ENCODE measurements around the gene NR0B1.

Gene NR0B1, protein sequence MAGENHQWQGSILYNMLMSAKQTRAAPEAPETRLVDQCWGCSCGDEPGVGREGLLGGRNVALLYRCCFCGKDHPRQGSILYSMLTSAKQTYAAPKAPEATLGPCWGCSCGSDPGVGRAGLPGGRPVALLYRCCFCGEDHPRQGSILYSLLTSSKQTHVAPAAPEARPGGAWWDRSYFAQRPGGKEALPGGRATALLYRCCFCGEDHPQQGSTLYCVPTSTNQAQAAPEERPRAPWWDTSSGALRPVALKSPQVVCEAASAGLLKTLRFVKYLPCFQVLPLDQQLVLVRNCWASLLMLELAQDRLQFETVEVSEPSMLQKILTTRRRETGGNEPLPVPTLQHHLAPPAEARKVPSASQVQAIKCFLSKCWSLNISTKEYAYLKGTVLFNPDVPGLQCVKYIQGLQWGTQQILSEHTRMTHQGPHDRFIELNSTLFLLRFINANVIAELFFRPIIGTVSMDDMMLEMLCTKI

DNA sequence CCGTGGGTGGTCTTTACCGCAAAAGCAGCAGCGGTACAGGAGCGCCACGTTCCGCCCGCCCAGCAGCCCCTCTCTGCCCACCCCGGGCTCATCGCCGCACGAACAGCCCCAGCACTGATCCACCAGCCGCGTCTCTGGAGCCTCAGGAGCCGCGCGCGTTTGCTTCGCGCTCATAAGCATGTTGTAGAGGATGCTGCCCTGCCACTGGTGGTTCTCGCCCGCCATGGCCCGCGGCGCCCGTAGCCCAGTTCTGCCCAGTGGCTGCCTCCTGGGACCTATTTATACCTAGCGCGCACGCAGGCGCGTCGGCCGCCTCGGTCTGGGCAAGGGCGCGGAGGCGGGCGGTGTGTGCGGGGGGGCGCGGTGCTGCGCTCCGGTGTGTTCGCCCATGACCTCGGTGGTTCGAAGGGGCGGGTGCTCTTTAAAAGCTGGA, at the start of gene NR0B1:
TSS of gene NR0B1 (minus strand) at position 252 of the 433 bp plus-strand sequence. CDS start at position 225, 27 bp downstream.
- no peak for DNase-seq

DNA sequence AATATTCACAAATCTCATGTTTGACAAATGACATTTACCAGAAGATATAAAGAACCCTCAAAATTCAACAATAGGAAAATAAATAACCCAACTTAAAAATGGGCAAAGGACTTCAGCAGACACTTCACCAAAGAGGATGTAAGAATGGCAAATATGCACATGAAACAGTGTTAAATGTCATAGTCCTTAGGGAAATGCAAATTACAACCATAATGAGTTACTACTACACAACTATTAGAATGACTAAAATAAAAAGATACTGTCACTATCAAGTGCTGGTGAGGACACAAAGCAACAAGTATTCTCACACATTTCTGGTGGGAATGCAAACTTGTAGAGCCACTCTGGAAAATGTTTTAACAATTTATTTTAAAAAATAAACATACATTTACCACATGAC, 40.8 kb upstream of the NR0B1 start:
- no peak for DNase-seq

DNA sequence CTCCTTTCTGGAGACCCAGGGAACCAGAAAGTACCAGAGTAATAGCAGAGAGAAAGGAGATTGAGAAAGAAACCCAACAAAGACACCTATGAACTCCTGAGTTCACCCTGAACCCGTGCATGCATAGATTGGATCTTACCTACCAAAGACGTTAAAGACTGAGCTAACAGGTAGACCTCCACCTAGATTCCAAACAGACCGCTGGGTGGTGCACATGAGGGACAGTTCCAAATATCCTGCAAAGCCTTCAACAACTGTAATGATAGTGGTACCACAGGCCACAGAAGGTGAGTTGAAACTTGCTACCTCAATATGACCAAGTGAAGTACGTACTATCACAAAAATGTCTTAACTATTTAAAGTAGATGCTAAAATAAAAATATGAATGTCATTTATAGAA, 34.0 kb upstream of the NR0B1 start:
- no peak for DNase-seq

DNA sequence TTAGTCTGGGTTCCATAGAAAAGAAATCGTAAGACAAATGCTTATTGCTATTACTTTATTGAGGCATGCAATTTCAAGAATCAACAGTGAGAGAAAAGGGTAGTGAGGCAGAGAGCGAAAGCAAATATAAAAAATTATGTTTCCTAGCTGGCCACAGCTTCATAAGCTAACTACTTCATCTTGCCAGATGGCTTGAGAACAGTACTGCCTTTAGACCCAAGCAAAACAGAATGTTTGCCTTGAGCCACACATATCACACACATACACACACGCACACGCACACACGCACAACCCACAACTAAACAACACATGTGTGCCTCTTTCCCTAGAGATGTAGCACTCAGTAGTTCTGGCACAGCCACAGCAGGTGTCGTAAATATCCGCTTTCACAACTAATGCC, 31.6 kb upstream of the NR0B1 start:
- DNase-seq = no peak

DNA sequence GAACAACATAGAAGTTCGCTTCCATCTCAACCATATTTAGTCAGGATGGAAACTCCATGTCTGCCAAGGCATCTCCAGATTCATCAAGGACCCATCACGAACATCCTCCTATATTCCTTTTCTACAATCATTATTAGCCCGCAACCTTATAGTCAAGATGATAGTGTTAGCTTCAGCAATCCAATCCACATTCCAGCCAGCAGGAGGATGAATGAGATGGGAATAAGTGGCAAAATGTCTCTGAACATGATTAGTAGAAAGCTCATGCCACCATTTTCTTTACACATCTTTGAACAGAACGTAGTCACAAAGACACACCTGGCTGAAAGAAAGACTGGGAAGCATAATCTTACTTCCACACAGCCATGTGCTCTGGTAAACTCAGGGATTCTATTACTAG, 18.6 kb upstream of the NR0B1 start:
- no peak for DNase-seq

DNA sequence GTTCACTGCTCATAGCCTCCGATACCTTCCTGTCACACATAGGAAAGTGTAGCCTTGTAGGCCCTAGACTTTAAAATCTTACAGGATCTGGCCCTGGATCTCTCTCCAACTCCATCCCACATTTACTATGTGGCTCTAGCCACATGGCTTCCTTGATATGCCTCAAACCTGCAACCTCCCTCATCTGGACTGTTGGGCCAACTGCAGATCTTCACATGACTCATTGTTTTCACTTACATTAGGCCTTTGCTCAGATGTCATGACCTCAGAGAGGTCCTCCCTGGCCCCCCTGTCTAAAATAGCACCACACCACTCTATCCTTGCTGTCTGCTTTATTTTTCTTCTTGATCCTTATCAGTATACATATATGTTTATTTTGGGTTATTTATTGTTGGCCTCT, 8.1 kb upstream of the NR0B1 start:
- DNase-seq = no peak

DNA sequence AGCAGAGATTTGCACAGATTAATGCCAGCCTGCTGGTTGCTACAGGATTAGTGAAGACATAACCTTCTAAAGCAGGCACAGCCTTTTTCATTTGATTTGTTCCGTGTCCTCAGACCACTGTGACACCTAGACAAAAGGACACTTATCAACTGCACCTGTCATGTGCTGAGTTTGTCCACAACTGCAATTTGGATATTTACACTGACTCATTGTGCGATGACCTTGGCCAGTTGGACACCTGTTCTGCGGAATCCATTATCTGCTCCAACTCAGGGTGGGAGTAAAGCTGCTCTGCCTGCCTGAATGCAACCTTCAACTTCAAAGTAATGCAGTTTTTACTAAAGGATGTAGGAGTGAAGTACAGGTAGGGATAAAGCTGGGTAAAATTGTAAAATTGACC, 4.1 kb upstream of the NR0B1 start:
- DNase-seq = no peak

DNA sequence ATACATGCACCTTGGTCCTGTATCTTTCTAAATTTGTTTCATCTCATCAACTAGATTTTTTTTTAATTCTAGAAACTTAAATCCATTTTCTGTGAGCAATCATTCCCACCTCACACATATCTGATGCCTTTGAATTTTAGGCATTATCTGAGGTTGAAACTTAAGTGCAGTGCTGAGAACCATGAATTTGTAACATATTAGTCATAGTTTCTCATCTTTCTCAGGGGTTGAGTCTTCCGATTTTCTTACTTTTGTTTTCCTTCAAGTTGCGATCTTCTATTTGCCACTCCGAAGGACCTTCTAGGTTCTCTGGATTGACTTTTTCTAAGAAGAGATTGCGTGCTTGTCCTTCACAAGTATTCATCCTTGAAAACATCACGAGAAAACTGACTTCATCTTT, 3.7 kb upstream of the NR0B1 start:
- DNase-seq = no peak

DNA sequence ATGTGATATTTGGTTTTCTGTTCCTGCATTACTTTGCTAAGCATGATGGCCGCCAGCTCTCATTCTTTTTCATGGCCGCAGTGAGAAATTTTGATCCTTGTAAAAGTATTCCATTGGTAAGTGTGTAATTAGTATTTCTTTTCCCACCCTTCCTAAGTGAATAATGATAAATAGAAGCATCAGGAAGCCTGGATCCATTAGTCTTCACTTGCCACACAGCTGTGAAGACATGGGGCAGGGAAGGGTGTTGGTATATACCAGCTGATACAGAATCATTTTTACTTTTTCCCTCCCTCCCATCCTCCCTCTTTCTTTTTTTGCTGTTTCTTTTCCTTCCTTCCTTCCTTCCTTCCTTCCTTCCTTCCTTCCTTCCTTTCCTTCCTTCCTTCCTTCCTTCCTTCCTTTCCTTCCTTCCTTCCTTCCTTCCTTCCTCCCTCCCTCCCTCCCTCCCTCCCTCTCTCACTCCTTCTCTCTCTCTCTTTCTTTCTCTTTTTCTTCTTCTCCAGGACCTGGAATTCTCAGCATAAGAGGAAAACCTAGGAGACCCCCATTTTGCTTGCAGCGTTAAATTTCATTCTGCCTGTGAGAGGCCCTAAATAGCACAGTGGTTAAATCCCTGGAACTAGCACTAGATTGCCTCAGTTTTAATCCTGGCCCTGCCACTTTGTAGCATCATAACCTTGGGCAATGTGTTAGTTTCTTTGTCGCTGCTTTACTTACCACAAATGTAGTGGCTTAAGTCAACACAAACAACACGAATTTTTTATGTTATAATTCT, 1.4 kb upstream of the NR0B1 start:
- DNase-seq = no peak

DNA sequence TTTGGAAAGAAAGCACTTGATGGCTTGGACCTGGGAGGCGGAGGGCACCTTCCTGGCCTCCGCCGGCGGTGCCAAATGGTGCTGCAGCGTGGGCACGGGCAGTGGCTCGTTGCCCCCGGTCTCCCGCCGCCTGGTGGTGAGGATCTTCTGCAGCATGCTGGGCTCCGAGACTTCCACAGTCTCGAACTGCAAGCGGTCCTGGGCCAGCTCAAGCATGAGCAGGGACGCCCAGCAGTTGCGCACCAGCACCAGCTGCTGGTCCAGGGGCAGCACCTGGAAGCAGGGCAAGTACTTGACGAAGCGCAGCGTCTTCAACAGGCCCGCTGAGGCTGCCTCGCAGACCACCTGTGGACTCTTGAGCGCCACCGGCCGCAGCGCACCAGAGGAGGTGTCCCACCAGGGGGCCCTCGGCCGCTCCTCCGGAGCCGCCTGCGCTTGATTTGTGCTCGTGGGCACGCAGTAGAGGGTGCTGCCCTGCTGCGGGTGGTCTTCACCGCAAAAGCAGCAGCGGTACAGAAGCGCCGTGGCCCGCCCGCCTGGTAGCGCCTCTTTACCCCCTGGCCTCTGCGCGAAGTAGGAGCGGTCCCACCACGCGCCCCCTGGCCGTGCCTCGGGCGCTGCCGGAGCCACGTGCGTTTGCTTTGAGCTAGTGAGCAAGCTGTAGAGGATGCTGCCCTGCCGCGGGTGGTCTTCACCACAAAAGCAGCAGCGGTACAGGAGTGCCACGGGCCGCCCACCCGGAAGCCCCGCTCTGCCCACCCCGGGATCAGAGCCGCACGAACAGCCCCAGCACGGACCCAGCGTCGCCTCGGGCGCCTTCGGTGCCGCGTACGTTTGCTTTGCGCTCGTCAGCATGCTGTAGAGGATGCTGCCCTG, 689 bp downstream of the NR0B1 start:
- peak; percentile 2 for DNase-seq

DNA sequence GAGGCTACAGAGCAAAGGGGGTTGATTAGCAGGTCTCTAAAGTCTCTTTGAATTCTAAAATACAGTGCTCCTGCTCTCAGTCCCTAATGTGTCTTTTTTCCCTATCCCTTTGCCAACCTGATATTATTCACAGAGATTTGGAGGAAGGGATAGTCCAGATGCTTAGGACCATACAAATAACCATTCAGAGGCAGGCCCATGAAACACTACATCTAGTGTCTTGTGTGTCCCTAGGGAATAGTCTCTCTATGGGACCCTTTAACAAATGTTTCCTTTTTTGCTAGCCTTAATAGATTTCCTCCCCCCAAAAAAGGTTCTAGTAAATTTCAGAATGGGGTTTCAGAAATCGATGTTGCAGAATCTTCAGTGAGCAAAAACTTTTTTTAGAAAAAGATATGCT, 1.7 kb downstream of the NR0B1 start:
- DNase-seq = no peak

DNA sequence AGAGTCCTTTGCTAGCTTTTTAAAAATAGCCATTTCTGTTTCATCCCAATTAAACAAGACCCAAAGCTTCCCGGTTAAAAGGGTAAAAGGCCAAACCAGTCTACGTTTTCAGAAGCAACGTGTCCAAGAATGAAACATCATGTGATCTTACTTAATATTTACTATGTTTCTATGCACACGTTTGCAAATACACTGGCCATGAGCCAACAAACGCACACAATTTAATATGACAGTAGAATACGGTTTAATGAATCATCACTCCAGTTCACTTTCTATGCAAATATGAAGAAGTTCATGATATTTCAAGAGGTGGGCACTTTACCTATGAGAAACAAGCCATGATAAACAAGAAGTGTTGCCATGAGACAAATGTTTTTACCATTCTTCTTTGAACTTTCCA, 4.3 kb downstream of the NR0B1 start:
- DNase-seq = no peak

DNA sequence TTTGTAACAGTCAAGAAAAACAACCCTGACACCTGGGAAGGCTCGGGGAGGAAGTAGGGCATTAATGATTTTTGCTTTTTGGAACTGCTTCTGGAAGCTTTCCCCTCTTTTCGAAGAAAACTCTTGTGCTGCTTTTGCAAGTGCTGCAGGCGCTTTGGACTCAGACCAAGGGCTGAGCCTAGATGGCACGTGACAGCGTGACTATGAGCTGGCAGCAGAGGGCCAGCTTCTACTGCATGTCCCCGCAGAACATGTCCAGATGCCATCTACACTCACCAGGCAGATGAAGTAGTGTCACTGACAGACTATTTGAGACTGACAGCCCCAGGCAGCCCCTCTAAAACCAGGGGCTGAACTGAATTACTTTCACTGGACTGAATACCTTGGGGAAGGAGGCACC, 6.2 kb downstream of the NR0B1 start:
- DNase-seq = no peak

DNA sequence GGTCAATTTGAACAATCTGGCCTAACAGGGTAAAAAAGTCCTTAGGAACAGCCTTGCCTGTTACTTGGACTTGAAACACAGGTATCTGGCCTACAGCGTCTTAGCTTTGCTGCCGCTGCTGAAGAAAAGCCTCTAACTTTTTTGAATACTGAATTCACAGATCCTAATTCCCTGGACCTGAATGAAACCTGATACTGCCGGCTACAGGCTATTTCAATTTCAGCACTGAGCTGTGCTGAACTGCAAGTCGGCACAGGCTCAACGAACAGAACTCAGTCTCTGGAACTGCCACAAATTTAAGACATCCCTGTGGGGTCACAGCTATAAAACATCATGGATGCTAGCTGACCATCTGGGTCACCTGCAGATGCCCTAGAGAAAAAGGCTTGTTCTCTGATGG, 7.2 kb downstream of the NR0B1 start:
- DNase-seq = no peak

DNA sequence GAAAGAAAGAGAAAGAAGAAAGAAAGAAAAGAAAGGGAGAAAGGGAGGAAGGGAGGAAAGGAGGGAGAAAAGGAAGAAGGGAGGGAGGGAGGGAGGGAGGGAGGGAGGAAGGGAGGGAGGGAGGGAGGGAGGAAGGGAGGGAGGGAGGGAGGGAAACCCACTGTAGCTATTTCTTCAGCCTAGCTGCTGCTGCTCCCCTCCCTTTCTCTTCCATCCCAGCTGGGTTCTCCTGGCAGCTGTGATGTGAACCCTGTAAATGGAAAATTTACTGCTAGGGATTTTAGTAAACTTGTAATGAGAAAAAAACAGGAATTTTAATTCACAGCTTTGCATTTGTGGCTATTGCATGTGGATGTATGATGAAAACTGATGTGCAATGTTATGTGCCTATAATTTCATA, 8.0 kb downstream of the NR0B1 start:
- no peak for DNase-seq

DNA sequence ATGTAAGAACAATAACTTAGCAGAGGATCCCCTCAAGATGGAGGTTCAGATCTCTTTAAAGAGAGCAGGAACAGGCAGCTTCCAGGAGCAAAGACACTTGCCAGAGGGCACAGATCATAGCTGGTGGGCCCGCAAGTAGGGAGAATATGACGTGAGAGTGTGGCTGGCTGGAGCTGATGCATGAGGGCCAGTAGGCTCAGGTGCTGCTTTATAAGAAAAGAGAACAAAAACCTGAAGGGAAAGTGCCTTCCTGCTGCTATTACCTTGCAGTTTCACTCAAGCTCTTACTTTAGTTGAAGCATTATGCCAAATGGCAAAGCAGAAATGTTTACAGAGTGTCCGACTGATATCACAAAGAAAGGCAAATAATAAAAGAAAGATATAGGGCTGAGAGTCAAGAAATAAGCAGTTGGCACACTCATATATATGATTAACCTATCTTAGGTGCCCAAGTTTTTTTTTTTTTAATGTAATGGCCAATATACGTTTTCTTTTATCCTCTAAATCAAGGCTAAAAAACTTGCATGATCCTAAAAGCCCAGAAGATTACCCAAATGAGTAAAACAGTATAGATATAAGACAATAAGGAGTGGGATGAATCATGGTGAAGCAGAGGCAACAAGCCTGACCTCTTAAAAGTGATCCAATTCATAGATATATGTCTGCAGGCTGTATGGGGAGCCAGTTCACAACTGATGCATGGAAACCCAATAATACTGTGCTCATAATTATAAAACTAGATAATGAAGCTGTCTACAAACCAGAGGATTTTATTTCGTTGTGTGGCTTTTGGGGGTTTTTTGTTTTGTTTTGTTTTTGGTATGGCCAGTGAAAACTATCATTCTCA, 12.6 kb downstream of the NR0B1 start:
- no peak for DNase-seq

DNA sequence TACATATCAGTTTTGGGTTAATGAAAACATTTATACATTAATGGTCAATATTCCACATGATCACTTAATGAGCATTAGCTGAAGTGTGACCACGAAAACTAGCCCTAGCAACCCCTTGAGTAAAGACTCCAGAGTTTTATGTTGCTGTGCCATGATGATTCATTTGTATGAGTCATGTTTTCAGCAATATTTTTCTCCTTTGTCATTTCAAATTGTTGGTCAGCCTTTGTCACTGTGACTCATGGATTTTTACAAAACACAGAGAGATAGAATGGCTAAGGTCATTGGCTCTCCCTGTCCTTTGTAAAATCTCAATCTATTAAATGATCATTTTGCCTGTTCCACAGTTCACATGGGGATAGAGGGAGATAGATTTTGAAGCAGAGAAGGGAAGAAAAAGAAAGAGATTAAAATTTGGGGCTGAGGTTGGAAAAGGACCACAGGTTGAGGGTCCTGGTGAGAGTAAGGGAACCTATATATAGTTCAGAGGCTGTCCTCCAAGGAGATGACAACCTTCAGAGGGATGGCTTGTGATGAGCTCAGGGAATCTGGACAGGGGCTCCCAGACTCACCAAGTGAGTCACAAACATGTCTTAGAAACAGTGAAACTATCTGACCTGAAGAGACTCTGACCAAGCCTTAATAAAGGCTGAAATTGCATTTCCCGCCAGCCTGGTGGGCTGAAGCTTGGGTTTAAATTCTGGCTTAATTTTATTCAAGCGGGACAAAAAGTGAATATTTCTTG, 25.6 kb downstream of the NR0B1 start:
- DNase-seq = no peak

DNA sequence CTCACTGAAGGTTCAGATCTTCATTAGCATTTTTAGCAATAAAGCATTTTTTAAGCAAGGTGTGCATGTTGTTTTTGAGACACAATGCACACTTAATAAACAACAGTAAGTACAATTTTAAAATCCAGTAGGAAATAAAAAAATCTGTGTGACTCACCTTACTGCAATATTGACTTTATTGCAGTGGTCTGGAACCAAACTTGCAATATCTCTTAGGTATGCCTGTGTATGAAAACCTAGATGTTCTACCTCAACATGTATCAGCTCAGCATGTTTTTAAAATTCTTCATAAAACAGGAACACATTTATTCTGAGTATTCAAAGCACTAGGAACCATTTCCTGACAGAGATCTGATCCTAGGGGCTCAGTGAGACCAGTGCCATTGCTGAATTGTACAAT, 26.7 kb downstream of the NR0B1 start:
- no peak for DNase-seq

DNA sequence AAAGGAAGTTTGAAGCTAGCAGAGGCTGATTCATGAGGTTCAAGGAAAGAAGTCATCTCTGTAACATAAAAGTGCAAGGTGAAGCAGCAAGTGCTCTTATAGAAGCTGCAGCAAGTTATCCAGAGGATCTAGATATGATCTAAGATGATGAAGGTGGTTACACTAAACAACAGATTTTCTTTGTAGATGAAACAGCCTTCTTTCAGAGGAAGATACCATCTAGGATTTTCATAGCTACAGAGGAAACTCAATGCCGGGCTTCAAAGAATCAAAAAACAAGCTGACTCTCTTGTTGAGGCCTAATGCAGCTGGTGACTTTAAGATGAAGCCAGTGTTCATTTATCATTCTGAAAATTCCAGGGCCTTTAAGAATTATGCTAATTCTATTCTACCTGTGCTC, 28.8 kb downstream of the NR0B1 start:
- no peak for DNase-seq

DNA sequence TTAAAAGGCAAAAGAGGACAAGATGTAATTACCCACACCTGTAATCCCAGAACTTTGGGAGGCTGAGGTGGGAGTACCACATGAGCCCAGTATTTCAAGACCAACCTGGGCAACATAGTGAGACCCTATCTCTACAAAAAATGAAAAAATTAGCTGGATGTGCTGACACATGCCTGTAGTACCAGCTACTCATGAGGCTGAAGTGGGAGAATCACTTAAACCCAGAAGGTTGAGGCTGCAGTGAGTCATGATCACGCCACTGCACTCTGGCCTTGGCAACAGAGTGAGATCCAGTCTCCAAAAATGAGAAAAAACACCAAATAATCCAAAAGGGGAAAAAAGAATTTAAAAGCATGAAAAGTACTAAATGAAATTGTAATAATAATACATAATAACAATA, 30.8 kb downstream of the NR0B1 start:
- DNase-seq = no peak

DNA sequence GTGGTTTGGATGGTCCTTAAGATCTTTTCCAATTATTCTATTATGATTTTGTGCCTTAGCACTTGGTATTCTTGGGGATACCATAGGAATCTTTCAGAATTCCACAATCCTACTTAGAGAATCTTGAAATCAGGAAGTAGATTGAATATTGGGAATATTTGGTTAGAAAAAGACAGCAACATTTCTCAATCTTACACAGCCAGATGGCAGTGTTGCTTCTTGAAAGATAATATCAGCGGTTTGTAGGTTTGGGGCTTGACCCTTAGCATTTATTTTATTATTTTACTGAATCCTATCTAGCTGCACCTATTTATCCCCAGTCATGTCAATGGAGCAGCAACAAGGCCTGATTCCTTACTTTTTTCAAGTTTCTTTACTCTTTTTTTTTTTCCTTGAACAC, 33.7 kb downstream of the NR0B1 start:
- no peak for DNase-seq

DNA sequence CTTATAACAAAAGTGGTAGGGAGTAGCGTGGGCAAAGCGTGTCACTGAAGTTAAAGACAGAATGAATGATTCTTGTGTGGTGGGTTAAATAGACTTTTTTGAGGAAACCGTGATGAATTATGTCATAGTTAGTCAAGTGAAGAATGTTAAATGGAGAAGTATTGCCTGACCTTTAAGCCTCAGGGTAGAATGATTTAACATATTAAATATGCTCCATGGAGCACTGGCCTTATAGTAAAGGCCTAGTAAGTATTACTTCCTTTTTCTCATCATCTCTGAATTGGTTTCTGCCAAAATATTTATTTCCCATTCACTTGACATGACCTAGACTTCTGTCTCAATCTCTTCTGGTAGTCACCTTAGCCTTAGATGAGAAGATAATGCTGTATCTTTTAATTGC, 38.6 kb downstream of the NR0B1 start:
- DNase-seq = no peak

Data from NCI-H69 (cell line).